Endothelial cell of umbilical vein (primary cell): Measurements from ENCODE around the gene ALDH1A2. TPM values are rescaled to one million over a fixed set of nuclear protein-coding genes. Genes with fewer than 3 reads are reported as not detected.

Experiments used
- BruUV-seq: library from RNA; stranded (reverse); fragments of 400-500 nt; replicated peaks from 2 replicates; lab custom pipeline; 2021; lab: Mats Ljungman, UMichigan
- CTCF ChIA-PET: fragments of 300-600, 350-600 bp; sonication (Branson Sonifier 250); formaldehyde crosslinking; loops from one replicate; lab custom pipeline; 2021; ENCODE audit warnings: antibody characterized with exemption, inconsistent platforms; lab: Charles Lee
- POLR2A ChIA-PET: fragments of 300-600, 350-600 bp; sonication (Branson Sonifier 250); formaldehyde crosslinking; loops from one replicate; lab custom pipeline; 2021; ENCODE audit warnings: antibody characterized with exemption, inconsistent platforms; lab: Charles Lee
- DNase-seq: peaks from one replicate; pipeline ENCODE4 v3.0.0-alpha.2; 2011; ENCODE audit warnings: low read depth, low spot score
- FAIRE-seq: peaks from 2 replicates; lab custom pipeline; 2011; peaks lifted over from hg19 to GRCh38; lab: Jason Lieb, UNC
- H2AFZ ChIP-seq: 2 replicates; pipeline ENCODE4 v1.6.0; 2012; ENCODE audit warnings: low read depth, low read length, control low read depth, inconsistent platforms
- H3K27ac ChIP-seq: 2 replicates; pipeline ENCODE4 v1.5.1; 2011; ENCODE audit warnings: low read depth, mild to moderate bottlenecking, control low read depth, low read length, moderate library complexity; ENCODE audit not compliant: insufficient read depth
- H3K27me3 ChIP-seq, 2 experiments: 2 replicates each; pipeline versions ENCODE4 v1.6.0 to v1.6.1; 2011; ENCODE audit warnings: low read length in 2 of 2, mixed read lengths in 1 of 2; ENCODE audit not compliant: control insufficient read depth in 2 of 2, insufficient read depth in 2 of 2
- H3K36me3 ChIP-seq, 2 experiments: 2 replicates in 1 of 2; 3 replicates in 1 of 2; pipeline ENCODE4 v1.5.1; 2011; ENCODE audit warnings: low read length in 2 of 2, mild to moderate bottlenecking in 1 of 2, moderate library complexity in 1 of 2; ENCODE audit not compliant: control insufficient read depth in 2 of 2, insufficient read depth in 2 of 2; ENCODE audit errors: extremely low read depth in 1 of 2
- H3K4me1 ChIP-seq: 3 replicates; pipeline ENCODE4 v1.5.1; 2011; ENCODE audit warnings: mild to moderate bottlenecking, low read length; ENCODE audit not compliant: control insufficient read depth, insufficient read depth; ENCODE audit errors: extremely low read depth
- H3K4me2 ChIP-seq: 2 replicates; pipeline ENCODE4 v1.6.1; 2011; ENCODE audit warnings: low read length, control low read depth, mixed read lengths; ENCODE audit not compliant: insufficient read depth
- H3K4me3 ChIP-seq, 3 experiments: fragments of 200-600 bp in 1 of 3; sonication (generic), shearing (Covaris generic) in 1 of 3; replicated peaks in 1 of 3; 2 replicates each; pipeline ENCODE4 v1.5.1; 2011 to 2016; ENCODE audit warnings: control low read depth in 3 of 3, low read length in 3 of 3, mild to moderate bottlenecking in 2 of 3, inconsistent platforms in 1 of 3, low read depth in 1 of 3, moderate library complexity in 1 of 3; ENCODE audit not compliant: insufficient read depth in 1 of 3
- H3K79me2 ChIP-seq: 2 replicates; pipeline ENCODE4 v1.6.0; 2012; ENCODE audit warnings: low read length, inconsistent platforms; ENCODE audit not compliant: control insufficient read depth, insufficient read depth
- H3K9ac ChIP-seq: replicated peaks from 2 replicates; pipeline ENCODE3; 2011; ENCODE audit warnings: low read length, control low read depth; ENCODE audit not compliant: insufficient read depth; ENCODE audit errors: extremely low read depth
- H3K9me1 ChIP-seq: replicated peaks from 3 replicates; pipeline ENCODE4 v1.6.0; 2011; ENCODE audit warnings: mild to moderate bottlenecking, low read length; ENCODE audit not compliant: control insufficient read depth, insufficient read depth; ENCODE audit errors: extremely low read depth
- H3K9me3 ChIP-seq: replicated peaks from 2 replicates; pipeline ENCODE4 v1.5.1; 2012; ENCODE audit warnings: low read length, inconsistent platforms; ENCODE audit not compliant: control insufficient read depth, insufficient read depth
- H4K20me1 ChIP-seq: replicated peaks from 2 replicates; pipeline ENCODE3; 2011; ENCODE audit warnings: mild to moderate bottlenecking, low read length; ENCODE audit not compliant: control insufficient read depth, insufficient read depth; ENCODE audit errors: extremely low read depth
- CTCF ChIP-seq, 2 donors: IDR thresholded peaks; 1 replicate in 1 of 2; 2 replicates in 1 of 2; pipeline ENCODE4 v1.5.1; 2011; ENCODE audit warnings: low read length in 2 of 2, mild to moderate bottlenecking in 2 of 2, moderate library complexity in 2 of 2, control low read depth in 1 of 2, inconsistent platforms in 1 of 2, low read depth in 1 of 2; ENCODE audit not compliant: insufficient read depth in 1 of 2; ENCODE audit errors: extremely low read depth in 1 of 2
- FOS ChIP-seq: IDR thresholded peaks from 2 replicates; pipeline ENCODE4 v1.6.1; 2011; ENCODE audit warnings: mild to moderate bottlenecking, low read length, moderate library complexity, borderline replicate concordance; ENCODE audit not compliant: insufficient read depth
- GATA2 ChIP-seq: IDR thresholded peaks from 2 replicates; pipeline ENCODE4 v1.7.0; 2011; ENCODE audit warnings: low read depth, mild to moderate bottlenecking, moderate library complexity, mixed read lengths, low read length; ENCODE audit not compliant: insufficient read length, insufficient read depth
- MAX ChIP-seq: IDR thresholded peaks from 2 replicates; pipeline ENCODE4 v1.6.1; 2011; ENCODE audit not compliant: insufficient read depth, insufficient read length
- POLR2A ChIP-seq: IDR thresholded peaks from 2 replicates; pipeline ENCODE4 v1.6.1; 2012; ENCODE audit warnings: low read depth, mild to moderate bottlenecking, control low read depth, low read length
- POLR2AphosphoS5 ChIP-seq: IDR thresholded peaks from 2 replicates; pipeline ENCODE4 v1.6.1; 2012; ENCODE audit warnings: low read depth, mild to moderate bottlenecking, control low read depth, low read length, moderate library complexity; ENCODE audit not compliant: insufficient read depth
- dilution Hi-C: fragments of 300-500 bp; cut with MboI; formaldehyde crosslinking; loops from one replicate; pipeline ENCODE4 v1.15.0; 2019; ENCODE audit warnings: low sequenced_read_pairs; ENCODE audit not compliant: extremely low pct_ligation_motif_present
- intact Hi-C: fragments of 100-400 bp; cut with micrococcal nuclease; formaldehyde crosslinking; loops from one replicate; pipeline ENCODE4 v1.10.0; 2022
- polyA plus RNA-seq, 4 experiments: library from polyadenylated mRNA; depleted of rRNA in 3 of 4; stranded (reverse) in 3 of 4; unstranded in 1 of 4; fragments of >200 nt; gene quantifications; 2 replicates each; pipeline versions ENCODE4 v1.2.1 to v1.2.3, GENCODE V29; 2011 to 2012; ENCODE audit warnings: missing spikeins in 1 of 4
- total RNA-seq: library from RNA; stranded (reverse); gene quantifications from 2 replicates; pipeline ENCODE4 v1.2.3, GENCODE V29; 2021

The ALDH1A2 gene
- total and polyA plus RNA-seq, 2 donors (not counting 3 experiments of a cell fraction or from before 2014, with no cell fraction given): 16.3 to 34.9 TPM

GRCh38 chr15:58003810-58004209 is 61.7 kb downstream of the ALDH1A2 start:
- Histone ChIP-seq H3K9me3 (no peaks in the 10 kb centered on the region), H3K9ac (no peak overlapping the region), H3K4me1 (no peaks in the 10 kb centered on the region), H3K4me3 (no peak overlapping the region), H3K9me1 (no peaks in the 10 kb centered on the region), H3K27me3 (no peaks in the 10 kb centered on the region), H2AFZ (no peak overlapping the region), H3K4me2 (no peak overlapping the region), H4K20me1 (no peaks in the 10 kb centered on the region), H3K79me2 (no peaks in the 10 kb centered on the region), H3K36me3 (peaks cover 0 to 2% of the 10 kb centered on the region in 2 experiments), H3K27ac (no peak overlapping the region)
- DNase-seq (no peak), FAIRE-seq (no peak)
- no peak for TF ChIP-seq CTCF (IDR thresholded peaks at IDR 0.05; ENCODE audit: extremely low read depth in 1 of 2, insufficient read depth in 1 of 2, low read depth in 1 of 2, low read length in 2 of 2)
- no peak for TF ChIP-seq POLR2A
- no peak for TF ChIP-seq GATA2
- TF ChIP-seq MAX: no peak
- no peak for TF ChIP-seq POLR2AphosphoS5
- TF ChIP-seq FOS: no peak
- ChIA-PET CTCF (interaction anchor here (1.3 to 1.8 kb wide), 2 partner anchors 8 to 31 kb away, joined by 3 to 6 read pairs; no protein-coding TSS in a partner anchor), POLR2A (no interaction called here)
- BruUV-seq: no TSS peak
- dilution Hi-C loops: no loop called here
- intact Hi-C loops: no loop called here
